H1 (cell line): ENCODE results near the gene PHLPP2. TPM values are rescaled to one million over a fixed set of nuclear protein-coding genes. Genes with fewer than 3 reads are reported as not detected.

Experiments
- CTCF ChIA-PET: fragments of 300-600 bp; sonication (Branson Sonifier 250); formaldehyde crosslinking; loops from one replicate; lab custom pipeline; 2021; ENCODE audit not compliant: partially characterized antibody; lab: Charles Lee
- POLR2A ChIA-PET: fragments of 300-600 bp; sonication (Branson Sonifier 250); formaldehyde crosslinking; loops from one replicate; lab custom pipeline; 2021; ENCODE audit warnings: inconsistent platforms; ENCODE audit not compliant: partially characterized antibody; lab: Charles Lee
- DNase-seq, 2 experiments: peaks; one replicate each; pipeline versions ENCODE4 v3.0.0 to v3.0.0-alpha.2; 2010 to 2022; ENCODE audit warnings: low spot score in 2 of 2, low read depth in 1 of 2, mixed read lengths in 1 of 2
- FAIRE-seq: peaks from 2 replicates; lab custom pipeline; 2011; peaks lifted over from hg19 to GRCh38; lab: Jason Lieb, UNC
- H2AFZ ChIP-seq: 2 replicates; pipeline ENCODE4 v1.8.1; 2012; ENCODE audit warnings: low read length, inconsistent platforms
- H2AK5ac ChIP-seq: 2 replicates; pipeline ENCODE4 v1.6.1; 2013; ENCODE audit warnings: low read depth, low read length
- H2BK120ac ChIP-seq: replicated peaks from 2 replicates; pipeline ENCODE3; 2013; ENCODE audit warnings: low read depth, low read length, inconsistent platforms
- H2BK12ac ChIP-seq: 2 replicates; pipeline ENCODE4 v1.6.1; 2013; ENCODE audit warnings: low read depth, low read length
- H2BK15ac ChIP-seq: 2 replicates; pipeline ENCODE4 v1.6.1; 2013; ENCODE audit warnings: low read length
- H2BK20ac ChIP-seq: 2 replicates; pipeline ENCODE4 v1.6.1; 2013; ENCODE audit warnings: low read length
- H2BK5ac ChIP-seq: 2 replicates; pipeline ENCODE4 v1.6.1; 2013; ENCODE audit warnings: low read depth, low read length
- H3K14ac ChIP-seq: 2 replicates; pipeline ENCODE4 v1.6.1; 2013; ENCODE audit warnings: inconsistent platforms; ENCODE audit not compliant: insufficient read length
- H3K18ac ChIP-seq: 2 replicates; pipeline ENCODE4 v1.6.1; 2013; ENCODE audit warnings: low read length; ENCODE audit errors: extremely low read depth
- H3K23ac ChIP-seq: 2 replicates; pipeline ENCODE4 v1.6.1; 2013; ENCODE audit warnings: inconsistent platforms; ENCODE audit not compliant: insufficient read length
- H3K23me2 ChIP-seq: 2 replicates; pipeline ENCODE4 v1.6.1; 2013; ENCODE audit warnings: low read depth, low read length
- H3K27ac ChIP-seq: 2 replicates; pipeline ENCODE4 v1.6.1; 2011; ENCODE audit warnings: low read depth, low read length, inconsistent platforms
- H3K27me3 ChIP-seq, 4 experiments: replicated peaks in 1 of 4; 1 replicate in 1 of 4; 2 replicates in 3 of 4; pipeline versions ENCODE4 v1.6.1 to v1.8.1; 2011 to 2013; ENCODE audit warnings: low read length in 3 of 4, mild to moderate bottlenecking in 3 of 4, inconsistent platforms in 2 of 4, mixed read lengths in 2 of 4, moderate library complexity in 1 of 4; ENCODE audit not compliant: control insufficient read depth in 3 of 4, insufficient read depth in 3 of 4; ENCODE audit errors: extremely low read depth in 1 of 4
- H3K36me3 ChIP-seq, 4 experiments: 2 replicates each; pipeline versions ENCODE4 v1.6.1 to v1.8.1; 2011 to 2013; ENCODE audit warnings: mild to moderate bottlenecking in 4 of 4, low read length in 3 of 4, moderate library complexity in 2 of 4, control low read depth in 1 of 4, inconsistent platforms in 1 of 4; ENCODE audit not compliant: insufficient read depth in 4 of 4, control insufficient read depth in 2 of 4
- H3K4ac ChIP-seq: replicated peaks from 2 replicates; pipeline ENCODE3; 2013; ENCODE audit warnings: low read length, low read depth, mixed read lengths, inconsistent platforms; ENCODE audit not compliant: insufficient read length
- H3K4me1 ChIP-seq, 4 experiments: replicated peaks in 1 of 4; 1 replicate in 1 of 4; 2 replicates in 3 of 4; pipeline versions ENCODE4 v1.6.1 to v1.8.1; 2011 to 2013; ENCODE audit warnings: low read length in 3 of 4, inconsistent platforms in 2 of 4, mixed read lengths in 1 of 4; ENCODE audit not compliant: insufficient read depth in 4 of 4, control insufficient read depth in 3 of 4
- H3K4me2 ChIP-seq, 2 experiments: 2 replicates each; pipeline versions ENCODE4 v1.6.1 to v1.8.1; 2011 to 2013; ENCODE audit warnings: low read depth in 2 of 2, low read length in 2 of 2, control low read depth in 1 of 2, inconsistent platforms in 1 of 2, mild to moderate bottlenecking in 1 of 2; ENCODE audit not compliant: insufficient read depth in 1 of 2
- H3K4me3 ChIP-seq, 4 experiments: fragments of 200-600, 300-600 bp in 1 of 4; sonication (generic), shearing (Covaris generic), sonication (Bioruptor Twin) in 1 of 4; 2 replicates each; pipeline versions ENCODE4 v1.5.1 to v1.8.1; 2011 to 2016; ENCODE audit warnings: low read length in 4 of 4, low read depth in 3 of 4, control low read depth in 2 of 4, inconsistent platforms in 2 of 4, mild to moderate bottlenecking in 2 of 4, mixed read lengths in 1 of 4, moderate library complexity in 1 of 4; ENCODE audit not compliant: insufficient read depth in 2 of 4; ENCODE audit errors: extremely low read depth in 1 of 4
- H3K56ac ChIP-seq: replicated peaks from 2 replicates; pipeline ENCODE3; 2013; ENCODE audit warnings: low read depth, mild to moderate bottlenecking, mixed read lengths, low read length, inconsistent platforms; ENCODE audit not compliant: insufficient read length
- H3K79me1 ChIP-seq: 2 replicates; pipeline ENCODE4 v1.6.1; 2013; ENCODE audit warnings: low read depth, low read length, control low read depth
- H3K79me2 ChIP-seq, 2 experiments: 2 replicates each; pipeline versions ENCODE4 v1.6.1 to v1.8.1; 2012 to 2013; ENCODE audit warnings: low read length in 2 of 2, mild to moderate bottlenecking in 2 of 2, inconsistent platforms in 1 of 2; ENCODE audit not compliant: insufficient read depth in 2 of 2, control insufficient read depth in 1 of 2
- H3K9ac ChIP-seq, 4 experiments: replicated peaks in 1 of 4; 1 replicate in 1 of 4; 2 replicates in 3 of 4; pipeline versions ENCODE4 v1.6.1 to v1.8.1; 2011 to 2013; ENCODE audit warnings: low read depth in 3 of 4, low read length in 3 of 4, control low read depth in 2 of 4, mild to moderate bottlenecking in 2 of 4, moderate library complexity in 2 of 4, inconsistent platforms in 1 of 4; ENCODE audit errors: extremely low read depth in 1 of 4
- H3K9me3 ChIP-seq, 2 experiments: 2 replicates each; pipeline versions ENCODE4 v1.6.1 to v1.8.1; 2012 to 2013; ENCODE audit warnings: mild to moderate bottlenecking in 2 of 2, moderate library complexity in 2 of 2, control low read depth in 1 of 2, inconsistent platforms in 1 of 2, low read depth in 1 of 2, low read length in 1 of 2, mixed read lengths in 1 of 2; ENCODE audit not compliant: insufficient read depth in 2 of 2
- H4K20me1 ChIP-seq, 2 experiments: replicated peaks in 1 of 2; 2 replicates each; pipeline versions ENCODE3 to v1.8.1; 2011 to 2013; ENCODE audit warnings: inconsistent platforms in 2 of 2, low read length in 2 of 2, mild to moderate bottlenecking in 1 of 2; ENCODE audit not compliant: insufficient read depth in 2 of 2, control insufficient read depth in 1 of 2
- H4K5ac ChIP-seq: 2 replicates; pipeline ENCODE4 v1.6.1; 2013; ENCODE audit warnings: low read length, low read depth, mixed read lengths, inconsistent platforms; ENCODE audit not compliant: insufficient read length
- H4K8ac ChIP-seq: 2 replicates; pipeline ENCODE4 v1.8.0; 2013; ENCODE audit warnings: mild to moderate bottlenecking, moderate library complexity, low read length, inconsistent platforms; ENCODE audit not compliant: insufficient read depth; ENCODE audit errors: extremely low read depth
- H4K91ac ChIP-seq: replicated peaks from 2 replicates; pipeline ENCODE3; 2013; ENCODE audit warnings: low read length, mixed read lengths, inconsistent platforms; ENCODE audit not compliant: insufficient read length
- CBX8 ChIP-seq: fragments of 300-800, 300-1000 bp; sonication (generic); IDR thresholded peaks from 2 replicates; pipeline ENCODE4 v1.7.1; 2016; ENCODE audit warnings: low read depth, low read length, borderline replicate concordance
- E2F6 ChIP-seq: IDR thresholded peaks from 2 replicates; pipeline ENCODE4 v1.6.1; 2012; ENCODE audit warnings: inconsistent platforms
- EP300 ChIP-seq, 2 experiments: IDR thresholded peaks; 1 replicate in 1 of 2; 2 replicates in 1 of 2; pipeline ENCODE4 v1.6.1; 2011 to 2012; ENCODE audit warnings: low read depth in 2 of 2, low read length in 2 of 2, mild to moderate bottlenecking in 2 of 2, borderline replicate concordance in 1 of 2, inconsistent platforms in 1 of 2, moderate library complexity in 1 of 2
- EZH2 ChIP-seq: fragments of 200-600 bp; sonication (generic); IDR thresholded peaks from 2 replicates; pipeline ENCODE4 v1.7.1; 2012; ENCODE audit warnings: low read depth, mild to moderate bottlenecking, moderate library complexity, low read length, inconsistent platforms; ENCODE audit not compliant: severe bottlenecking
- JUND ChIP-seq: IDR thresholded peaks from 2 replicates; pipeline ENCODE4 v1.6.1; 2011; ENCODE audit warnings: mild to moderate bottlenecking, improper control_type of control experiment, low read length
- RBBP5 ChIP-seq: IDR thresholded peaks from 2 replicates; pipeline ENCODE4 v1.7.1; 2012; ENCODE audit warnings: low read depth, mild to moderate bottlenecking, inconsistent platforms, low read length, moderate library complexity, borderline replicate concordance
- SP2 ChIP-seq: IDR thresholded peaks from 2 replicates; pipeline ENCODE4 v1.6.1; 2012; ENCODE audit warnings: mild to moderate bottlenecking, low read length, inconsistent platforms
- SP4 ChIP-seq: IDR thresholded peaks from 2 replicates; pipeline ENCODE4 v1.6.1; 2012; ENCODE audit warnings: low read length, inconsistent platforms
- SUZ12 ChIP-seq: fragments of 200-600 bp; sonication (generic); IDR thresholded peaks from 2 replicates; pipeline ENCODE4 v1.6.1; 2012; ENCODE audit warnings: mild to moderate bottlenecking, inconsistent platforms, low read length, moderate library complexity, mixed read lengths
- TAF7 ChIP-seq: optimal IDR thresholded peaks from 2 replicates; pipeline ENCODE3; 2011; ENCODE audit warnings: low read depth, mild to moderate bottlenecking, inconsistent platforms, low read length, moderate library complexity, borderline replicate concordance
- ZNF274 ChIP-seq: IDR thresholded peaks from 2 replicates; pipeline ENCODE4 v1.7.0; 2012; ENCODE audit warnings: low read length, borderline replicate concordance; ENCODE audit errors: extremely low read depth
- WGBS, 2 experiments: shearing (Covaris generic) in 1 of 2; methylation state at CpG; one replicate each; pipeline versions ENCODE4 v1.1.6 to v1.1.7; 2013 to 2015; ENCODE audit warnings: low lambda C conversion rate in 2 of 2, mixed read lengths in 2 of 2, inconsistent platforms in 1 of 2, low coverage in 1 of 2, missing lambda C conversion rate in 1 of 2; ENCODE audit not compliant: insufficient replicate concordance in 2 of 2, insufficient coverage in 1 of 2, insufficient read length in 1 of 2; ENCODE audit errors: extremely low coverage in 1 of 2, missing lambda C conversion rate in 1 of 2; 5-methylcytosine and 5-hydroxymethylcytosine counted together
- polyA plus RNA-seq, 7 experiments: library from polyadenylated mRNA; depleted of rRNA in 3 of 7; stranded (reverse) in 5 of 7; unstranded in 2 of 7; fragments of >200 nt in 5 of 7; fragments of 200-250 nt in 2 of 7; gene quantifications; 1 replicate in 5 of 7; 2 replicates in 1 of 7; 4 replicates in 1 of 7; pipeline versions ENCODE4 v1.2.1 to v1.2.3, GENCODE V29; 2011 to 2013; ENCODE audit warnings: missing spikeins in 2 of 7, mixed read lengths in 2 of 7
- total RNA-seq: library from RNA; stranded (reverse); fragmentation: NEBNext Ultra II Directional; extraction: Animal tissue kit (Norgen Biotek cat#: 25700); gene quantifications from 2 replicates; pipeline ENCODE4 v1.2.1, GENCODE V29; 2021

PHLPP2 gene
- total and polyA plus RNA-seq, 2 of the 8 experiments (the other 6 are each of a cell fraction or from before 2014, with no cell fraction given): 7.3 to 12.9 TPM

GRCh38 chr16:71726476-71727315 is 2.2 kb upstream of the PHLPP2 start:
- no peak for DNase-seq
- H4K8ac ChIP-seq: no peak overlapping the region
- H3K23me2 ChIP-seq: peaks cover 3% of the 10 kb centered on the region; the same call in 1 of the 2 replicates
- H4K5ac ChIP-seq: no peak overlapping the region
- ChIA-PET POLR2A (interaction anchor here (1.1 kb wide), 1 partner anchor 15 kb away, joined by 3 read pairs; no protein-coding TSS in a partner anchor), CTCF (interaction anchor here (0.7 to 1.4 kb wide), 5 partner anchors 55 to 162 kb away, joined by 3 to 4 read pairs (median 3); no protein-coding TSS in a partner anchor)
- WGBS, 2 experiments: 89% methylated on average over 4 of the region's 4 CpGs; no CpG with 5 or more reads in 1 of the 2 experiments
- no peak overlapping the region for H2BK20ac ChIP-seq
- H4K20me1 ChIP-seq: peaks cover 0 to 1% of the 10 kb centered on the region in 2 experiments
- no peak overlapping the region for H3K9ac ChIP-seq
- no peak overlapping the region for H3K18ac ChIP-seq
- H3K56ac ChIP-seq: no peak overlapping the region
- H2BK15ac ChIP-seq: no peak overlapping the region
- H3K79me1 ChIP-seq: no peaks in the 10 kb centered on the region
- FAIRE-seq: no peak
- no peak overlapping the region for H2BK5ac ChIP-seq
- peaks cover 0 to 5% of the 10 kb centered on the region in 2 experiments; a peak in 2 of 4 replicates for H3K79me2 ChIP-seq
- H3K9me3 ChIP-seq: no peaks in the 10 kb centered on the region
- no peak overlapping the region for H2BK120ac ChIP-seq
- H4K91ac ChIP-seq: no peak overlapping the region
- peaks cover 0 to 3% (median 1%) of the 10 kb centered on the region in 4 experiments; a peak in 2 of 7 replicates for H3K4me1 ChIP-seq
- H3K14ac ChIP-seq: no peak overlapping the region
- no peaks in the 10 kb centered on the region; a peak in 3 of 7 replicates for H3K27me3 ChIP-seq
- no peak overlapping the region for H3K27ac ChIP-seq
- no peak overlapping the region for H3K4me2 ChIP-seq
- no peak overlapping the region for H3K23ac ChIP-seq
- peaks cover 0 to 4% (median under 1%) of the 10 kb centered on the region in 4 experiments; a peak in 2 of 8 replicates for H3K36me3 ChIP-seq
- H2AFZ ChIP-seq: no peak overlapping the region
- H2AK5ac ChIP-seq: no peak overlapping the region
- no peak overlapping the region for H3K4ac ChIP-seq
- no peak overlapping the region for H3K4me3 ChIP-seq
- no peak overlapping the region for H2BK12ac ChIP-seq
- TF ChIP-seq E2F6 (no peak), CBX8 (no peak), EP300 (IDR thresholded peaks at IDR 0.05; ENCODE audit: borderline replicate concordance in 1 of 2, low read depth in 2 of 2, low read length in 2 of 2) (no peak), RBBP5 (no peak), TAF7 (no peak), EZH2 (no peak), SP2 (no peak), SUZ12 (no peak), JUND (no peak), SP4 (no peak), ZNF274 (no peak)
